SU-DHL-6 (cell line): ENCODE data around the gene TBC1D16.

Experiments used
- H2AFZ ChIP-seq: fragments of 200-600 bp; sonication (generic); 2 replicates; pipeline ENCODE4 v1.6.1; 2014; ENCODE audit warnings: low read depth, mild to moderate bottlenecking, moderate library complexity, mixed read lengths, antibody characterized with exemption, low read length; ENCODE audit not compliant: severe bottlenecking
- H3F3A ChIP-seq: fragments of 200-600 bp; shearing (Covaris generic); 2 replicates; pipeline ENCODE4 v1.6.0; 2016; ENCODE audit warnings: antibody characterized with exemption, mild to moderate bottlenecking; ENCODE audit not compliant: insufficient read depth
- H3K27ac ChIP-seq: fragments of 200-600 bp; sonication (generic); 2 replicates; pipeline ENCODE4 v1.5.1; 2016; ENCODE audit warnings: low read depth, mild to moderate bottlenecking, low read length, moderate library complexity, mixed read lengths
- H3K27me3 ChIP-seq: fragments of 200-600 bp; sonication (generic), shearing (Covaris generic); 2 replicates; pipeline ENCODE4 v1.6.0; 2014; ENCODE audit warnings: mild to moderate bottlenecking, low read length
- H3K36me3 ChIP-seq: fragments of 200-600 bp; sonication (generic); 2 replicates; pipeline ENCODE4 v1.6.1; 2014; ENCODE audit warnings: mild to moderate bottlenecking, low read length, mixed read lengths
- H3K4me2 ChIP-seq: fragments of 300-600, 200-600 bp; shearing (Covaris generic), sonication (generic); 2 replicates; pipeline ENCODE4 v1.6.0; 2014; ENCODE audit warnings: low read length, low read depth, mild to moderate bottlenecking; ENCODE audit not compliant: poor library complexity, severe bottlenecking
- H3K4me3 ChIP-seq: fragments of 200-600 bp; sonication (generic); 2 replicates; pipeline ENCODE4 v1.5.1; 2014; ENCODE audit warnings: antibody characterized with exemption, low read length, mild to moderate bottlenecking, mixed read lengths; ENCODE audit not compliant: insufficient read depth, poor library complexity, severe bottlenecking
- H3K79me2 ChIP-seq: fragments of 200-600 bp; sonication (generic); 2 replicates; pipeline ENCODE4 v1.6.1; 2014; ENCODE audit warnings: mild to moderate bottlenecking, low read length, moderate library complexity; ENCODE audit not compliant: insufficient read depth
- H3K9ac ChIP-seq: fragments of 200-600 bp; sonication (generic); 2 replicates; pipeline ENCODE4 v1.7.0; 2014; ENCODE audit warnings: mild to moderate bottlenecking, low read length
- H3K9me2 ChIP-seq: fragments of 200-600 bp; sonication (generic); replicated peaks from 2 replicates; pipeline ENCODE4 v1.6.1; 2014; ENCODE audit warnings: low read length; ENCODE audit not compliant: insufficient read depth
- H3K9me3 ChIP-seq: fragments of 200-600 bp; sonication (generic); 2 replicates; pipeline ENCODE4 v1.6.1; 2014; ENCODE audit warnings: low read length, mixed read lengths; ENCODE audit not compliant: insufficient read depth
- H4K20me1 ChIP-seq: fragments of 200-600 bp; sonication (generic); 2 replicates; pipeline ENCODE4 v1.6.1; 2014; ENCODE audit warnings: low read depth, mild to moderate bottlenecking, antibody characterized with exemption, low read length, moderate library complexity, mixed read lengths
- EZH2phosphoT487 ChIP-seq: fragments of 200-600 bp; sonication (generic), shearing (Covaris generic); conservative IDR thresholded peaks from 2 replicates; pipeline ENCODE4 v1.6.1; 2018; ENCODE audit warnings: mild to moderate bottlenecking, antibody characterized with exemption, low read length, moderate library complexity, mixed read lengths
- TF ChIP-seq, protein P1 (sequence below): fragments of 200-600 bp; sonication (generic); IDR thresholded peaks from one replicate; pipeline ENCODE4 v1.5.1; 2017; ENCODE audit warnings: antibody characterized with exemption, mild to moderate bottlenecking, low read length, moderate library complexity; ENCODE audit not compliant: insufficient read depth, poor library complexity, severe bottlenecking

The TBC1D16 gene

DNA sequence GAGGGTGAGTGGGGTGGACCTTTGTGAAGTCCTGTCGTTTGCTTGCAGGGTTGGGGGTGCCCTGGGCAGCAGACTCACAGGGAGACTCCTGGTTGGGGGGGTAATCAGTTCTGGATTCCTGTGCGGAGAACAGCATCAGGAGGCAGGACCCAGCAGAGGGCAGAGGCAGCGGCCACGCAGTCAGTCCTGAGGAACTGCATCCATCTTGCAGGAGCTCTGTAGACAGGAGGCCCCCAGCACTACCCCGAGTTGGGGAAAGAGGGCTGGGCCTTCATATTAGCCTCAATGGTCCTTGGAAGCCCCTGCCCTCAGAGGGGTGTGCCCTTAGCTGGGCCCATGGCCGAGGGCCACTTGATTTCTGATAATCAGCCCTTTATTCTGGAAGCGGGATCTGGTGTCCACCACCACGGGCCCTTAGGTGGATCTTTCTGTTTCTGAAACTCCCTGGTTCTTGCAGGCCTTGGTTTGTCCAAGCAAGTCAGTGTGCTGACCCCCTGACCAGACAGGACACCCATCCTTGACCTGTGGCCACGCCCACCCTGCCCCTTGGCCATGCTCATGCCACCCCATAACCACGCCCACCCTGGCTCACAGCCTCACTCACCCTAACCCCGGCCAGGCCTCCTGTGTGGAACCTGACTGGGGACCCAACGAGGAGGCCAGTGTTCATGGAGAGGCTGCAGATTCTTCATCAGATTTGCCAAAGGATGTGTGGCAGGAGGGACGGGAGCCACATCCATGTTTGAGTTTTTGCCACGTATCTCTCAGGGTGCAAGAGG lies 122.9 kb downstream of the TBC1D16 start:
- no peaks in the 10 kb centered on the region for H3K9me2 ChIP-seq
- H3K9ac ChIP-seq = no peak overlapping the region
- no peaks in the 10 kb centered on the region for H3K36me3 ChIP-seq
- H2AFZ ChIP-seq = no peak overlapping the region
- H3K4me2 ChIP-seq = no peak overlapping the region
- no peaks in the 10 kb centered on the region for H4K20me1 ChIP-seq
- H3F3A ChIP-seq = no peaks in the 10 kb centered on the region
- H3K9me3 ChIP-seq = no peaks in the 10 kb centered on the region
- no peak overlapping the region for H3K4me3 ChIP-seq
- no peak overlapping the region for H3K27ac ChIP-seq
- H3K79me2 ChIP-seq = no peaks in the 10 kb centered on the region
- H3K27me3 ChIP-seq = no peaks in the 10 kb centered on the region
- TF ChIP-seq EZH2phosphoT487 = no peak
- TF ChIP-seq, protein P1, sequence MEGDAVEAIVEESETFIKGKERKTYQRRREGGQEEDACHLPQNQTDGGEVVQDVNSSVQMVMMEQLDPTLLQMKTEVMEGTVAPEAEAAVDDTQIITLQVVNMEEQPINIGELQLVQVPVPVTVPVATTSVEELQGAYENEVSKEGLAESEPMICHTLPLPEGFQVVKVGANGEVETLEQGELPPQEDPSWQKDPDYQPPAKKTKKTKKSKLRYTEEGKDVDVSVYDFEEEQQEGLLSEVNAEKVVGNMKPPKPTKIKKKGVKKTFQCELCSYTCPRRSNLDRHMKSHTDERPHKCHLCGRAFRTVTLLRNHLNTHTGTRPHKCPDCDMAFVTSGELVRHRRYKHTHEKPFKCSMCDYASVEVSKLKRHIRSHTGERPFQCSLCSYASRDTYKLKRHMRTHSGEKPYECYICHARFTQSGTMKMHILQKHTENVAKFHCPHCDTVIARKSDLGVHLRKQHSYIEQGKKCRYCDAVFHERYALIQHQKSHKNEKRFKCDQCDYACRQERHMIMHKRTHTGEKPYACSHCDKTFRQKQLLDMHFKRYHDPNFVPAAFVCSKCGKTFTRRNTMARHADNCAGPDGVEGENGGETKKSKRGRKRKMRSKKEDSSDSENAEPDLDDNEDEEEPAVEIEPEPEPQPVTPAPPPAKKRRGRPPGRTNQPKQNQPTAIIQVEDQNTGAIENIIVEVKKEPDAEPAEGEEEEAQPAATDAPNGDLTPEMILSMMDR = no peak

DNA sequence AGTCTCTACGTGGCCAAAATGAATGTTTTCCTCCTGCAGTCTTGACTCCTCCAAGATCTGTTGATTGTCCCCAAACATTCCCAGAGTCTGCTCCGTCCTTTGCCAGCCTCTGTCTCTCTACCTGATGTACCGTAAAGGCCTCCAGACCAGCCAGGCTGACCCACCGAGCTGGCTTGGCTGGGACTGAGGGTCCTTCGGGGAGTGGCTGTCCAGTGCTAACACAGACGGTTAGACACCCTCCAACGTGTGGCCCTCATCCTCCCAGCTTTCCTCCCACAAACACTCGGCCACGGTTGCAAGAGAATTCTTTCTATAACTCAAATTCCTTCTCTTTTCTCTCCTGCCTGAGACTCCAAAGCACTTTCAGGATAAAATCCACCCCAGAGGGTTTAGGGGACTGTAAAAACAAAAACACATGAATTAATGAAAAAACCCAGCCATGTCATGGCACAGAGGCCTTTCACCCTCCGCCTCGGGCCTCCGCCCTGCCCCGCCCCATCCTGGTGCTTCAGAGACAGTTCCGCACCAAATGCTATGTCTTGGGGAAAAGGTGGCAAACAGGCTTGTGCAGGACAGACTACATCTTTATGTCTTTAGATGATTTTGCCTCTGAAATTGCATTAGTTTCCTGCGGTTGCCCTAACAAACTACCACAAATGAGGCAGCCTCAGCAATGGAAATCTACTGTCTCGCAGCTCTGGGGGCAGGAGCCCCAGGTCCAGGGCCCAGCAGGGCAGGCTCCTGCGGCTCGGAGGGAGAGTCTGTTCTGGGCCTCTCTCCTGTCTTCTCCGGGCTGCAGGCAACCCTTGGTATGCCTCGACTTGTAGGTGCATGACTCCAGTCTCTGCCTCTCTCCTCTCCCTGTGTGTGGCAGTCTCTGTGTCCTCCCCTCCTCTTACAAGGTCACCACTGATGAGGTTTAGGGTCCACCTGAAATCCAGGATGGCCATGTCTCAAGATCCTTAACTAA lies 124.0 kb downstream of the TBC1D16 start:
- H3K9me2 ChIP-seq = no peaks in the 10 kb centered on the region
- no peak overlapping the region for H3K4me2 ChIP-seq
- H3F3A ChIP-seq = no peaks in the 10 kb centered on the region
- no peak for TF ChIP-seq EZH2phosphoT487
- no peaks in the 10 kb centered on the region for H3K79me2 ChIP-seq
- H2AFZ ChIP-seq = no peak overlapping the region
- H3K4me3 ChIP-seq = no peak overlapping the region
- H3K27me3 ChIP-seq = no peaks in the 10 kb centered on the region
- no peaks in the 10 kb centered on the region for H3K36me3 ChIP-seq
- no peak overlapping the region for H3K9ac ChIP-seq
- H4K20me1 ChIP-seq = no peaks in the 10 kb centered on the region
- H3K27ac ChIP-seq = no peak overlapping the region
- H3K9me3 ChIP-seq = no peaks in the 10 kb centered on the region

DNA sequence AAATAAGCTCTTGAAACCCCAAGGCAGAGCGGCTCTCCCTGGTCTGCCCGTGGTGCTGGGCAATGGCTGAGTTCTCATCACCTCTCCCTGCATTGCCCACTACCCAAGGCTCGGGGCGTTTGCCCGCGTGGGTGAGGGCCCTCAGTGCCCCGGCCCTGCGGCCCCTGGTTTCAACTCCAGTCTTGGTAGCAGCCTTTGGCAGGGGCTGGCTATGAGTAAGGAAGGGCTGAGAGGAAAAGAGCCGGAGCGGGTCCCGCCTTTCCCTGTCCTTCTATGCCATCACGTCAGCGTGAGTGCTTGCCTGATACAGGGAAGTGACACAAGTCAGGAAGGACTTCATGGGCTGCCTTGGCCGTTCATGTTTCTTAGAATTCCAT lies 124.7 kb downstream of the TBC1D16 start:
- H3K9ac ChIP-seq = no peak overlapping the region
- H3K79me2 ChIP-seq = no peaks in the 10 kb centered on the region
- H4K20me1 ChIP-seq = no peaks in the 10 kb centered on the region
- no peak overlapping the region for H2AFZ ChIP-seq
- H3K27ac ChIP-seq = no peak overlapping the region
- H3K27me3 ChIP-seq = no peaks in the 10 kb centered on the region
- no peak overlapping the region for H3K4me2 ChIP-seq
- H3K4me3 ChIP-seq = no peak overlapping the region
- H3F3A ChIP-seq = no peaks in the 10 kb centered on the region
- no peaks in the 10 kb centered on the region for H3K9me2 ChIP-seq
- no peaks in the 10 kb centered on the region for H3K9me3 ChIP-seq
- no peaks in the 10 kb centered on the region for H3K36me3 ChIP-seq
- TF ChIP-seq, protein P1 = no peak
- no peak for TF ChIP-seq EZH2phosphoT487

DNA sequence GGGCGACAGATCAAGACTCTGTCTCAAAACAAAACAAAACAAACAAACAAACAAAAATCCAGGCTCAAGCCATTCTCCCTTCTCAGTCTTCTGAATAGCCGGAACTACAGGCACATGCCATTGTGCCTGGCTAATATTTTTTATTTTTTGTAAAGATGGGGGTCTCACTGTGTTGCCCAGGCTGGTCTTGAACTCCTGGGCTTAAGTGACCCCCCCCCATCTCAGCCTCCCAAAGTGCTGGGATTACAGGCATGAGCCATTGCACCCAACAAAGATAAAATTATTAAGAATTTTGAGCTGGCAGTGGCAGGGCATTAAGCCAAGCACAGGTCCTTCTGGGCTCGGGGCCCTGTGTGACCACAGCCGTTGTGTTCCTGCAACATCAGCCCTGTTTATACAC lies 126.6 kb downstream of the TBC1D16 start:
- Histone ChIP-seq H3K9ac (no peak overlapping the region), H3K4me2 (no peak overlapping the region), H2AFZ (no peak overlapping the region), H4K20me1 (no peaks in the 10 kb centered on the region), H3K27me3 (no peaks in the 10 kb centered on the region), H3K9me2 (no peaks in the 10 kb centered on the region), H3K9me3 (no peaks in the 10 kb centered on the region), H3K79me2 (no peaks in the 10 kb centered on the region), H3K27ac (no peak overlapping the region), H3K4me3 (no peak overlapping the region), H3F3A (no peaks in the 10 kb centered on the region), H3K36me3 (no peaks in the 10 kb centered on the region)
- TF ChIP-seq EZH2phosphoT487 = no peak
- TF ChIP-seq, protein P1 = no peak
